ENCODE data around the gene EML6. TPM values are rescaled to one million over a fixed set of nuclear protein-coding genes. Genes with fewer than 3 reads are reported as not detected.

The EML6 gene
- polyA plus RNA-seq, 2 of the 4 experiments (the other 2 are of a cell fraction), result 1.4 to 1.5 TPM

GRCh38 chr2:54876764-54877163 is 153.3 kb downstream of the EML6 start (continued):
- no peak for TF ChIP-seq TP53 (CRISPR knock-in tag; IDR thresholded peaks at IDR 0.05)
- no peak for TF ChIP-seq ZC3H11A (IDR thresholded peaks at IDR 0.05)
- no peak for TF ChIP-seq EHMT2 (IDR thresholded peaks at IDR 0.05; ENCODE audit: low read depth)
- no peak for TF ChIP-seq SREBF2 (IDR thresholded peaks at IDR 0.05)

GRCh38 chr2:54878182-54878581 is 154.7 kb downstream of the EML6 start:
- Histone ChIP-seq H3K4me3 (no peak overlapping the region), H3K4me2 (no peak overlapping the region), H3K9me3 (no peaks in the 10 kb centered on the region), H3K4me1 (peaks cover 2% of the 10 kb centered on the region; the same call in 2 of the 3 replicates), H3K27ac (no peak overlapping the region)
- CTCF ChIA-PET, result interaction anchor here (1.1 to 1.5 kb wide), 3 partner anchors 13 to 22 kb away, joined by 3 to 6 read pairs (median 5); no protein-coding TSS in a partner anchor
- TF ChIP-seq RARB (CRISPR knock-in tag; IDR thresholded peaks at IDR 0.05) (no peak), SREBF2 (IDR thresholded peaks at IDR 0.05) (no peak), GATA3 (IDR thresholded peaks at IDR 0.05; ENCODE audit: borderline replicate concordance) (no peak), NPAS2 (CRISPR knock-in tag; IDR thresholded peaks at IDR 0.05; ENCODE audit: borderline replicate concordance) (no peak), FOSB (CRISPR knock-in tag; IDR thresholded peaks at IDR 0.05) (no peak), HOXA7 (CRISPR knock-in tag; IDR thresholded peaks at IDR 0.05) (no peak)
- ATAC-seq (no peak), FAIRE-seq (no peak), DNase-seq (ENCODE audit: low read depth in 1 of 2, low spot score in 1 of 2) (no peak)
- WGBS (ENCODE audit: missing lambda C conversion rate), result 66% methylated on average over 4 of the region's 4 CpGs
- POLR2A ChIA-PET, result no interaction called here

- Histone ChIP-seq H3K9me3 (no peaks in the 10 kb centered on the region), H3K4me2 (no peak overlapping the region), H3K27ac (no peak overlapping the region), H3K4me1 (no peaks in the 10 kb centered on the region), H3K4me3 (no peak overlapping the region)
- 67% methylated on average over 5 of the region's 5 CpGs for WGBS (ENCODE audit: missing lambda C conversion rate)
- FAIRE-seq (no peak), ATAC-seq (no peak), DNase-seq (ENCODE audit: low read depth in 1 of 2, low spot score in 1 of 2) (no peak)
- TF ChIP-seq HMGXB4 (CRISPR knock-in tag; IDR thresholded peaks at IDR 0.05; ENCODE audit: borderline replicate concordance) (no peak), EP300 (IDR thresholded peaks at IDR 0.05) (no peak), MAFK (IDR thresholded peaks at IDR 0.05; ENCODE audit: partially characterized antibody) (peak; percentile 24), KDM1A (IDR thresholded peaks at IDR 0.05; ENCODE audit: low read depth) (no peak), FOSB (CRISPR knock-in tag; IDR thresholded peaks at IDR 0.05) (no peak)
- POLR2A ChIA-PET, result no interaction called here
- CTCF ChIA-PET, result interaction anchor here (0.6 to 1.5 kb wide), 4 partner anchors 12 to 1504 kb away, joined by 3 to 5 read pairs (median 3); no protein-coding TSS in a partner anchor
Measured at GRCh38 chr2:54879032-54879431, 155.6 kb downstream of the EML6 start.

GRCh38 chr2:54879598-54880332 is 156.3 kb downstream of the EML6 start:
- POLR2A ChIA-PET, result no interaction called here

GRCh38 chr2:54880428-54880827 is 157.0 kb downstream of the EML6 start:
- Histone ChIP-seq H3K4me3 (no peak overlapping the region), H3K27ac (no peak overlapping the region), H3K4me2 (no peak overlapping the region), H3K4me1 (no peaks in the 10 kb centered on the region), H3K9me3 (no peaks in the 10 kb centered on the region)
- ChIA-PET POLR2A (no interaction called here), CTCF (interaction anchor here (1.2 to 2.7 kb wide), 6 partner anchors 8 to 42 kb away, joined by 4 to 8 read pairs (median 6); no protein-coding TSS in a partner anchor)
- DNase-seq (ENCODE audit: low read depth in 1 of 2, low spot score in 1 of 2) (no peak), ATAC-seq (no peak), FAIRE-seq (no peak)
- TF ChIP-seq CBX8 (IDR thresholded peaks at IDR 0.05) (no peak), CBX2 (IDR thresholded peaks at IDR 0.05; ENCODE audit: borderline replicate concordance, low read depth) (no peak), HES2 (IDR thresholded peaks at IDR 0.05) (no peak), EHF (CRISPR knock-in tag; IDR thresholded peaks at IDR 0.05) (no peak), NR3C1 (IDR thresholded peaks at IDR 0.05) (no peak), CEBPB (IDR thresholded peaks at IDR 0.05) (no peak), JUNB (IDR thresholded peaks at IDR 0.05) (no peak), KDM1A (IDR thresholded peaks at IDR 0.05; ENCODE audit: low read depth) (no peak), MAFK (IDR thresholded peaks at IDR 0.05; ENCODE audit: partially characterized antibody) (no peak)
- 78% methylated on average over 1 of the region's 1 CpG for WGBS (ENCODE audit: missing lambda C conversion rate)

More at GRCh38 chr2:54879598-54880332, 156.3 kb downstream of the EML6 start:
- H3K9me3 ChIP-seq, result no peaks in the 10 kb centered on the region
- TF ChIP-seq NPAS2 (CRISPR knock-in tag; IDR thresholded peaks at IDR 0.05; ENCODE audit: borderline replicate concordance), result no peak
- TF ChIP-seq RFX5 (IDR thresholded peaks at IDR 0.05), result no peak
- TF ChIP-seq MAFK (IDR thresholded peaks at IDR 0.05; ENCODE audit: partially characterized antibody), result peak; percentile 74
- FAIRE-seq, result no peak
- H3K4me2 ChIP-seq, result no peak overlapping the region
- no peak overlapping the region for H3K4me3 ChIP-seq
- CTCF ChIA-PET, result interaction anchor here (1.2 to 2.7 kb wide), 7 partner anchors 7 to 288 kb away, joined by 3 to 8 read pairs (median 4); no protein-coding TSS in a partner anchor
- H3K27ac ChIP-seq, result no peak overlapping the region
- no peak for DNase-seq (ENCODE audit: low read depth in 1 of 2, low spot score in 1 of 2)
- H3K4me1 ChIP-seq, result no peaks in the 10 kb centered on the region
- no peak for ATAC-seq
- WGBS (ENCODE audit: missing lambda C conversion rate), result 75% methylated on average over 14 of the region's 14 CpGs

Data from A549 (cell line).